GM19463 (cell line): Measurements from ENCODE around the gene TRIM44.
"Not testable (repeated sequence)": the region's sequence is repeated elsewhere in the genome, so short reads cannot be mapped to it uniquely, and the experiment has no call there.

Experiments used
- ATAC-seq: cut with Tn5 transposase; IDR thresholded peaks from one replicate; pipeline ENCODE4 v1.9.1; 2021; ENCODE audit warnings: mild to moderate bottlenecking, moderate library complexity; ENCODE audit not compliant: unreplicated experiment

TRIM44 gene

GRCh38 chr11:35714882-35715627 lies 52.5 kb downstream of the TRIM44 start:
- peak; percentile 91 for ATAC-seq

DNA sequence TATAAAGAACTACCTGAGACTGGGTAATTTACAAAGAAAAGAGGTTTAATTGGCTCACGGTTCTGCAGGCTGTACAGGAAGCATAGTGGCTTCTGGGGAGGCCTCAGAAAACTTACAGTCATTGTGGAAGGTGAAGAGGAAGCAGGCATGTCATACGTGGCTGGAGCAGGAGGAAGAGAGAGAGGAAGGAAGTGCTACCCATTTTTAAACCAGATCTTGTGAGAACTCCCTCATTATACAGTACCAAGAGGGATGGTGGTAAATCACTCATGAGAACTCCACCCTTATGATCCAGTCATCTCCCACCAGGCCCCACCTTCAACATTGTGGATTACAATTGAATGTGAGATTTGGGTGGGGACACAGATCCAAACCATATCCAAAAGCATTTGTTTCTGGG lies 53.1 kb downstream of the TRIM44 start:
- ATAC-seq, result not testable (repeated sequence)

GRCh38 chr11:35717043-35717442 lies 54.5 kb downstream of the TRIM44 start:
- ATAC-seq, result no peak

DNA sequence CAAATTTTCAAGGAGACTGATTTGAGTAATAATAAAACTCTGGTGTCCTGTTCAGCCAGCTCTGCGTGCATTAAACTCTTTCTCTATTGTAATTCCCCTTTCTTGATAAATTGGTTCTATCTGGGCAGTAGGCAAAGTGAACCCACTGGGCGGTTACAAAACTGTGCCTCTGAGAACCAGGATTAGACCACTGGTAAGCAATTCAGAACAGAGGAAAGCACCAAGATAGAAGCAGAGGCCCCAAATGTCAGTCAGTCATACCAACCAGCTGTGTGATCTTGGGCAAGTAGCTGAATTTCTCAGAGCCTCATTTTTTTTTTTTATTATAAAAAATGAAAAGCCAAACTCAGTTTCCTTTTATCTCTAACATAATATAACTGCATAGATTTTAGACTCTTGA lies 54.9 kb downstream of the TRIM44 start:
- ATAC-seq, result no peak

GRCh38 chr11:35721651-35722282 lies 59.2 kb downstream of the TRIM44 start:
- peak; percentile 51 for ATAC-seq

- no peak for ATAC-seq
Observed at GRCh38 chr11:35722641-35723040, 60.1 kb downstream of the TRIM44 start.

- peak; percentile 4 for ATAC-seq
Observed at GRCh38 chr11:35723493-35723892, 60.9 kb downstream of the TRIM44 start.

GRCh38 chr11:35723913-35724312 lies 61.3 kb downstream of the TRIM44 start:
- peak; percentile 62 for ATAC-seq

DNA sequence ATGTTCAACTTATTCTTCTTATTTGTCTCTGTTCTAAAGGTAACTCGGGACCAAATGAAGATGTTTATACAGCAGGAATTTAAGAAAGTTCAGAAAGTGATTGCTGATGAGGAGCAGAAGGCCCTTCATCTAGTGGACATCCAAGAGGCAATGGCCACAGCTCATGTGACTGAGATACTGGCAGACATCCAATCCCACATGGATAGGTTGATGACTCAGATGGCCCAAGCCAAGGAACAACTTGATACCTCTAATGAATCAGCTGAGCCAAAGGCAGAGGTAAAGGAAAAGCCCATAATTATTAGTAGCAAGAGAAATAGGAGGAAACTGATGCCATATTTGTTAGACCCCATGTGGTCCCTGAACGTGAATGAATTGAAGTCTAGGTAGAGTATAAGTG lies 63.3 kb downstream of the TRIM44 start:
- ATAC-seq, result no peak

DNA sequence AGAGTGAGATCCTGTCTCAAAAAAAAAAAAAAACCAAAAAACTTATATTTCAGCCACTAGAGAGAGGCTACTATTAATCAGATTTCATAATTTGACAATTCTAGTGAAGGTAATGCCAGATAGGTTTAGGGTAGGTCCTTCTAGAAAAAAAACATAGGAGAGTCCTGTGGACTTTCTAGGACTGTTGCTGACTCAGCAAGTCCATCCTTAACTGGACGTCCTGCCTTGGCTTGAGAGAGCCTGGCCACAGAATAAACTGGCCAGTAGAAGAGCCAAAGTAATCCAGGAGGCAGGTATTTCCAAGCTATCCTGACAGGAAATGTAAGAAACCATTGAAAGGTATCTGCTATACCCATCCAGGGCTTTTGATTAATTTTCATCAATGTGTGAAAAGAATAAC lies 64.6 kb downstream of the TRIM44 start:
- ATAC-seq, result no peak

GRCh38 chr11:35730254-35730653 lies 67.7 kb downstream of the TRIM44 start:
- ATAC-seq, result no peak

DNA sequence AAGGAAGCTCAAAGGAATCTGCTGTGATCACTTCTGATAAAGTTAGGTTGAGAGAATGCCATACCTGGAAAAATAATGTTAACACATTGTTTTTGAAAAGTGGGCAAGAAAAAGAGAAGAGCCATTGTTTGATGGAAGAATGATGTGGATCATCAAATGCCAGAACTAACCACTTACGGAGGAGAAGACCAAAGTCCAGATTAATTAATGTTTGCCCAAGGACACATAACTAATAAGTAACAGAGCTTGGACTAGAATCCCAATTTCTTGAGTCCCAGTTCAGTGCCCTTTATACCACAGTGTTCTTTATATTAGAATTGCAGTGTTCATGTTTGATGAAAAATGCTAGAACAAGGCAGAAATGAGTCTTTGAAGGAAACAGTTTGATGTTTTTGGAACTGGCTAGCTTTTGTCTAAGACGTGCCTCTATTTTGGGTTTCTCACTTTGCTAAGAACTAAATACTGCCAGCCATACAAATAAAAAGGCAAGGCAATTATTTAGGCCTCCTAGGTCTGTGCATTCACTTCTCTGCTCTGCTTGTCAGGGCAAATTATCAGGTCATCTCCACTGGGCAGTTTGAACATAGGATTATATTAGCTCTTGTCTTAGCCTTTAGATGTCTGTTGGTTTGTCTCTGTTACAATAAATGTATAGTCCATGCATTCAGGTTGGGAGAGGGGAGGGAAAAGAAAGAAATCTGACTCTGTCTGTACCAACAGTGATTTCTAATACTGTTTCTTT lies 72.3 kb downstream of the TRIM44 start:
- no peak for ATAC-seq

GRCh38 chr11:35735411-35735810 lies 72.8 kb downstream of the TRIM44 start:
- ATAC-seq, result no peak

- no peak for ATAC-seq
Observed at GRCh38 chr11:35735903-35736302, 73.3 kb downstream of the TRIM44 start.

DNA sequence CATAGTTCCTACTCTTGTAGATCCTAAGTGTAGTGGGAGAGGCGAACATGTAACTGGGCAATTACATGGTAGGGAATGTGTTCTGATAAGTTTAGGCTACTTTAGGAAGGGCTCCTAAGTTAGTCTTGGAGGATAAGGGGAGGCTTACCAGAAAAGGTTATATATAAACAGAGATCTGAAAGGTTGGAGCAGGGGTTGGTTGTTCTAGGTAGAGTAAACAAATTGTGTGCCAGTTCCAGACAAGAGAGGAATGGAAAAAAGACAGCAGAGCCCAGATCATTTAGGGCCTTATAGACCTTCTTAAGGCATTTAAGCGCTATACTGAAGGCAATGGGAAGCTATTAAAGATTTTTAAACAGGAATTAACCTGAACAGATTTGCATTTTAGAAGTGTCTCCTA lies 74.4 kb downstream of the TRIM44 start:
- no peak for ATAC-seq

DNA sequence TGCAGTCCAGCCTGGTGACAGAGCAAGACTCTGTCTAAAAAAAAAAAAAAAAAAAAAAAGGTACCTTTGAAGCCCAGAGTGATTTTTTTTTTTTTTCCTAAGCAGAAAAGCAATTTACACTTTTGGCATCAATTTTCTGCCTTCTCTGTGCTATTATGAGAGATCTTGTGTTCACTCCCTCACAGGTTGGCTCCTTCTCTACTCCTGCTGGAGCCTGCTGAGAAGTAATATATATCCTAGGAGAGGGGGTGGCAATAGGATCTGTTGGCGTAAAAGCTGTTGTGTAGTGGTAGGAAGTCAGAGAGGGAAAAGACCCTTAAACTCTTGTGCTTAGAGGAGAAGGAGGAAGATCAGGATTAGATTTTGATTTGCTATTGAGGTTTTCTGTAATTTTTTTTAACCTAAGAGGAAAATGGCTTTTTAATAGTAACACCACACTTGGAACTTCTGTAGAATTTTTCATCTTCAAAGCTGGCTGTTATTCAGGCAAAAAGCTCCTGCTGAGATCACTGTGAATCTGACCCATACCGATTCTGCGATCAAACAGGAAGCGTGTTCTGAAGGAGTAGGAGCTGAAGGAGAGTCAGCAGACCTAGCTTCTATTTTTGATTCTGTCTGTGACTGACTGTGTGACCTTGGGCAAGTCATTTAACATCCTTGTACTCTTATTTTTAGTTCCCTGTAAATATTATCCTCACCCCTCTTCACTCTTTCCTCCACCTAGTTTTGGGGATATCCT lies 77.7 kb downstream of the TRIM44 start:
- no peak for ATAC-seq

DNA sequence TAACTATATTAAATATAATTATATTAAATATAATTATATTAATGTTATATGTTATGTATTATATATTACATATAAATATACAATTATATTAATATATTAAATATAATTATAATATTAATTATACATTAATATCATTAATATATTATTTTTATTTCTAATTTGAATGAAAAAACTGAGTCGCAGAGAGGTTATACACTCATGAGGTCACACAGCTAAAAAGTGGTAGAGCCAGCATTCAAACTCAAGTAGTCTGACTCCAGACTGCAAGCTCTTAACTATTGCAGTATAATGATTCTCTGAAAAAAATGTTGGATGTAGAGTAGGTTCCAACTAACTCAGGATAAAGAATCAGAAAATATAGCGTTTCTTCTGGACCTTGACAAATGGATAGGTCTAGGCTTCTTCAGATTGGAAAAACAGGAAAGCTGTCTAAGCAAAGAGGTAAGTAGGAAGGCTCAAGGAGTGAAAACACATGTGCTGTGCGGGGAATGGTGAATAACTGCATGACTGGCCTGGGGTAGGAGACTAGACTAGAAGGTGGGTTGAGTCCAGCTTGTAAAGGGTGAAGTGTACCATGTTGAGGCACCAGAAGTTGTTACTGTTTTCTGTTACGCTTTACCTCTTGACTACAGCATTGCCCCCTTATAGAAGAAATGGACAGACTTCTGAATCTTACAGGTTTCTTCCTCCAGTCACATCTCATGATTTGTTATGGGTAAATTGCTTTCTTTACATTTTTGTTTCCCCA lies 80.3 kb downstream of the TRIM44 start:
- ATAC-seq, result no peak

GRCh38 chr11:35746356-35747153 lies 84.0 kb downstream of the TRIM44 start:
- ATAC-seq, result no peak

DNA sequence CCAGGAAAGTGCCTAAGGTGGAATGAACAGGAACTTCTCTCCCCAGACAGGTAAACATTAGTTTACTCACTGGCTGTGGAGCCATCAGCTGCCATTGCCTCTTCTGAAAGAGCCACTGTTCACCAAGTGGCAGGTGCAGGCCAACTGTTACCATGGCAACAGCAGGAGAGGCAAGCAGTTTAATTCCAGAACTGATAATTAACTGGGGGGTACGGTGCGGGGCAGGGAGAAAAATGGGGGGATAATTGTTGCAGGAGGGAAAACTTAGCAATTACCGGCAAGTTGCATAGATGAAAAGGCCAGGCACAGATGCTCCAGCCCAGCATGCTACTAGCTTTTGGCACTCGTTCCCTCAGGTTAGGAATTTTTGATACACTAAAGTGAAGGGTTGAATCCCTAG lies 85.1 kb downstream of the TRIM44 start:
- no peak for ATAC-seq

- ATAC-seq, result no peak
Observed at GRCh38 chr11:35748644-35749043, 86.1 kb downstream of the TRIM44 start.
